Activated naive CD4-positive, alpha-beta T cell treated with anti-CD3 and anti-CD28 coated beads, Interleukin-2, amount 50 U/mL, for 16 hours (primary cell): ENCODE measurements around the gene NEUROG2.
"Not testable (repeated sequence)": the region's sequence is repeated elsewhere in the genome, so short reads cannot be mapped to it uniquely, and the experiment has no call there.

ENCODE experiments used
- DNase-seq: peaks from one replicate; pipeline ENCODE4 v3.0.0-alpha.2; 2020

Gene NEUROG2

DNA sequence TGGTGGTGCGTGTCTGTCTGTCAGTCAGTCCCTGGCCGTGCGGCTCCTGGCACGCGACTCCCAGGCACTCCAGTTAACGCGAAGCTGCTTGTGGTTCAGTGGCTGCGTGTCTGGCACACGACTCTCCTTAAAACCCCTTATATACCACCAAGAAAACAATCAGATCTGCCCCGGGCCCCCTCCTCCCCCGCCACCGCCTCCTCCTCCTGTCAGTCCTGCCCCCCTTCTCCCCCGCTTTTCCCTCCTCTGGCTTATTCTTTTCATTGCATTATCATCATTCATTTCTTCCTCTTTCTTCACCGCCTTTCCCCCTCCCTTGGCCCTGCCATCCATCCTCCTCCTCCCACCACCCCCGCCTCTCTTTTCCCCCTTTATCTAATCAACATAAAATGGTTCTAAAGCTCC lies at the start of gene NEUROG2:
Gene NEUROG2, minus strand, starts transcription at position 115 of the 405 bp plus-strand sequence. CDS start 705 bp downstream, outside the sequence.
- no peak for DNase-seq

DNA sequence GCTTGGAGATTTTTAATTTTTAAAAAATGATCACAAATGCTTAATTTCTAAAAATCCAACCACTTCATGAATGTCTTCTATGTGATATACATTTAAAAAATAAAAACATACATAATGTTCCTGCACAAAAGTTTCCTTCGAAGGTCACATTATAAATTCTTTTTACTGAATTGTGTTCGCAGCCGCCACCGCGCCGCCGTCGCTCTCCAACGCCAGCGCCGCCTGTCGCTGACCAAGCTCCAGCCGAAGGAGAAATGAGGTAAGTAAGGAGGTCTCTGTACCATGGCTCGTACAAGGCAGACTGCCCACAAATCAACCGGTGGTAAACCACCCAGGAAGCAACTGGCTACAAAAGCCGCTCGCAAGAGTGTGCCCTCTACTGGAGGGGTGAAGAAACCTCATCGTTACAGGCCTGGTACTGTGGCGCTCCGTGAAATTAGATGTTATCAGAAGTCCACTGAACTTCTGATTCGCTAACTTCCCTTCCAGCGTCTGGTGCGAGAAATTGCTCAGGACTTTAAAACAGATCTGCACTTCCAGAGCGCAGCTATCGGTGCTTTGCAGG lies 48.8 kb upstream of the NEUROG2 start:
- DNase-seq: no peak

DNA sequence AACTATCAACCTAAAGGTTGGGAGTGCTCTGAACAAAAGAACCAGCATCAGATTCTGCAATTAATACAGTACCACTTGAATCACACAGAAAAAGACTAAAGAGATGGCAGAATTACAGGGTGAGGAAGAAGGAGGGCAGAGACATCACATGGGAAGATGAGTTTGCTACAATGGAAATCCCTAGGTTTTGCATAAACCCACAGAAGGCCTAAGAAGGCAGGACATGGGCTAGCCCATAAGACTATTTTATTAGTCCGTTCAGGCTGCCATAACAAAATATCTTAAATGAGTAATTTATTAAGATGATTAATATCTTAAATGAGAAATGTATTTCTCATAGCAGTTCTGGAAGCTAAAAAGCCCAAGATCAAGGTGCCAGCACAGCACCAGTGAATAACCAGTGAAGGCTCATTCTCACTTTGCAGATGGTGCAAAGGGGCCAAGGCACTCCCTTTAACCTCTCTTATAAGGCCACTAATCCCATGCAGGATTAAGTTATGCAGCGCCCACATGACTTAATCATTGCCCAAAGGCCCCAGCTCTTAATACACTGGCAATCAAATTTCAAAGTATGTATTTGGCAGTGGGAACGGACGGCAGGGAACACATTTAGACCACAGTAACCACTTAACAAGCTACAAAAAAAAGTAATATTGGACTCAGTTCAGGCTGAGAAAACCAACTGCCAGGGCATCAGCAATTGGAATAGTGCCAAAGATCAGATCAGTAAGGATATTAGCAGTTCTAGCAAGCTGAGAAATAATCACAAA lies 47.6 kb upstream of the NEUROG2 start:
- no peak for DNase-seq

DNA sequence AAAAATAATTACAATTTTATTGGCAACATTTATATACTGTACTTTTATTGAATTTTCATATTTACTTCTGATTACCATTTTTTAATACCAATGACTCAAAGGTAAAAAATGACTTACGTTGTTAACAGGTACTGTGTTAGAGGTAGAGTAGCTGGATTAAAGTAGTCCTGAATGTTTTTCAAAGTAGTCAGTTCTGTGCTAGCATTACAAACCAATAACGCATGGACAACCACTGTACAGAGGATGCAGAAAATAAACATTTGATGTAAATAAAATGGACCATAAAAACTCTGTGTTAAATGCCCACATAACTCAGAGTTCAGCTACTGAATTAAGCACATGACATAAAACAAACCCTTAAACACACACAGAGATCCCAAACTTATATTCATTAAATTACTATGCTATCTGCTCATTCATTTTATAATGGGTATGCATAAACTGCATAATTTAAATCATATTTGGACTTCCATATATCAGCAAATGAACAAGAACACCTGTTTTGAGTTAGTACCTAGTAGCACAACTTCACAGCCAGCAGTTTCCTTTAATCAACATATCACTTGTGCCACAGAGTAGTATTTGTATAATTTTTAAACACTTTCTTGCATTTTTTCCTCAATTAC lies 46.4 kb upstream of the NEUROG2 start:
- DNase-seq: no peak

DNA sequence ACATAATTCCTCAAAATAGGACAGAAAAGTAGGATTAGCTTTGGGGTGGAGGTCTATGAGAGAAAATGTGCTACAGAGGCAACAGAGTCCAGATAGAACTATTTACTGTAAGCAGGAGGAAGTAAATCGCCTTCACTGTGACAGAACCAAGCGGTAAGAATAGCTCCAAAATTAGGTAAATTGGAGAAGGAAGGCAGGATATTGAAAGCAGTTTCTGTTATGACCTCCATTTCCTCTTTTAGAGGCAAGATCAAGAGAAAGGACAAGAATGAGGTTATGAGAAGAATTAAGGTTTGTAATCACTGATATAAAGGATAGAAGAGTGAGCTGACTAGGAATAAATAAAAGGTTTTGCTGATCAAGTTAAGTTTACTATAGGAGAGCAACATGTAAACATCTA lies 44.1 kb upstream of the NEUROG2 start:
- DNase-seq: no peak

DNA sequence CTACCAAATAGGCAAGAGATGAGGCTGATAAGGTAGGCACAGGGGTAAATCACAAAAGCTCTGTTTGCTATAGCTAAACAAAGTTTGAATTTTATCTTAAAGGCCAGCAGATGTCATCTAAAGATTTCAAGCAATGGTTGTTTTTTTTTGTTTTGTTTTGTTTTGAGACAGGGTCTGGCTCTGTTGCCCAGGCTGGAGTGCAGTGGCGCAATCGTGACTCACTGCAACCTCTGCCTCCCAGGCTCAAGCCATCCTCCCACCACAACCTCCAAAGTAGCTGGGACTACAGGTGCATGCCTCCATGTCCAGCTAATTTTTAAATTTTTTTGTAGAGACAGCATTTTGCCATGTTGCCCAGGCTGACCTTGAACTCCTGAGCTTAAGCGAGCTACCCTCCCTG lies 43.1 kb upstream of the NEUROG2 start:
- no peak for DNase-seq

DNA sequence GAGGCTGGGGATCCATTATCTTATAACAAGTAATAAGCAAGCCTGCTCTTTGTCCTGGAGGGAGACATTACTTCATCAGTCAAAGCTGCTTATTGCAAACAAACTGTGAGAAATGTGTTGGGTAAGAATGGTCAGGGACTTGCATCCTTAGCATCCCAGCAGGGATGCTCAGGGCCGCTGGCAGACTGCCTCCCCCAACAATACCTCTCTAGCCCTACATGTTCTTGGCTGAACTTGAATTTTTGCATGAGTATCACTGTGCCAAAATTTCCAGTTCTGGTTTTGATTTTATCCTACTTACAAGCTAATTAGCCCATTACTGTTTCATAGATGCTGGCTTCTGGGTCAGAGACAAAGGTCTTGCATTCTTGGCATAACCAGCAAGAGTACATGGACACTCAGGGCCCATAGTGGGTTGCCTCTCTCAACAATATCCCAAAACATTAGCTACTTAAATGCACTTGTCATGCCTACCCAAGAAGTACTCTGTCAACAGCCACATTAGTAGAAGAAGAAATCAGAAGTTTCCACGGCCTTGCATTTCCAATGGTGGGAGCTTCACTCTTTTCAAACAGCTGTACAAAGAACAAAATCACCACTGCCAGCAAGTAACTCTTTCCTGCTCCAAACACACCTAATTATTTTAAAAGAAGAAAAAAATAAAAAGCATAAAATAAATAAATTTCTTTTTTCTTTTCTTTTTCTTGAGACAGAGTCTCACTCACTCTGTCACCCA lies 41.9 kb upstream of the NEUROG2 start:
- DNase-seq: no peak

DNA sequence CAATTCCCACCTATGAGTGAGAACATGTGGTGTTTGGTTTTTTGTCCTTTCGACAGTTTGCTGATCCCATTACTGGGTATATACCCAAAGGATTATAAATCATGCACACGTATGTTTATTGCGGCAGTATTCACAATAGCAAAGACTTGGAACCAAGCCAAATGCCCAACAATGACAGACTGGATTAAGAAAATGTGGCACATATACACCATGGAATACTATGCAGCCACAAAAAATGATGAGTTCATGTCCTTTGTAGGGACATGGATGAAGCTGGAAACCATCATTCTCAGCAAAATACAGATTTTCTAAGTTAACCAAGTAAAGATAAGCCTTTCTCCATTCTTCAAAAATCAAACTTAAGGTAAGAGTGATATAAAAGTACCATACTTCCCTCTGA lies 38.3 kb upstream of the NEUROG2 start:
- not testable (repeated sequence) for DNase-seq

DNA sequence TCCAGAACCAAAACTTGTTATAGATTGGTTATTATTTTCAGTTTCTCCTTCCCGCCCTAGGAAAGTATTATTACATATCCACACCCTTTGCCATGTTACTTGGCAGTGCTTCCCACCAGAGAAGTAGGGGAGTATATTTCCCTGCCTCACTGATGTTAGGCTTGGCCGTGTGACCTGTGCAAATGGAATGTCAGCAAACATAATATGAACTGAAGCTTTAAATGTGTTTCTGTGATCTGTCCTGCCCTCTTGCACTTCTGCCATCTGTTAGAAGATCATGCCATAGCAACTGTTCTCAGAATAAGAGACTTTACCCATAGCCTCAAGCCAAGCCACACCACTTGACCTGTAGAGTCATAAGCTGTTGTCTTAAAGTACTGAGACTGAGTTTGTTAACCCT lies 36.7 kb upstream of the NEUROG2 start:
- no peak for DNase-seq

DNA sequence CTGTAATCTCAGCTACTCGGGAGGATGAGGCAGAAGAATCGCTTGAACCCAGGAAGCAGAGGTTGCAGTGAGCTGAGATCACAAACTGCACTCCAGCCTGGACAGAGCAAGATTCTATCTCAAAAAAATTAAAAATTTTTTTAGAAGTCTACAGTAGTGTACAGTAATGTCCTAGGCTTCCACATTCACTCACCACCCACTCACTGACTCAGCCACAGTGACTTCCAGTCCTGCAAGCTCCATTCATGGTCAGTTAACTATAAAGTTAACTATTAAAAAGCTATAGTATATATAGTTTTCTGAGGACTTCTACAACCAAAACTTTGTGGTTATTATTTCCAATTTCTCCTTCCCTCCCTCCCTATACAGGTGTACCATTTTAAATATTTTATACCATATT lies 34.7 kb upstream of the NEUROG2 start:
- no peak for DNase-seq

DNA sequence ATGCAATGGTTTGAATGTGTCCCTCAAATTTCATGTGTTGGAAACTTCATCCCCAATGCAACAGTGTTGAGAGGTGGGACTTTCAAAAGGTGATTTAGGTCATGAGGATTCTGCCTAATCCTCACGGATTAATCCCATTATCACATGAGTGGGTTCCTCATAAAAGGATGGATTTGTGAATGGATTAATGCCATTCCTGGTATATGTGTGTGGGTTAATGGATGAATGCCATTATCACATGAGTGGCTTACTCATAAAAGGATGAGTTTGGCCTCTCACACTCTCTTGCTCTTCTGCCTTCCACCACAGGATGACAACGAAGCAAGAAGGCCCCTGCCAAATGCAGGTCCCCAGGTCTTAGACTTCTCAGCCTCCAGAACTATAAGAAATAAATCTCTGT lies 30.5 kb upstream of the NEUROG2 start:
- no peak for DNase-seq

DNA sequence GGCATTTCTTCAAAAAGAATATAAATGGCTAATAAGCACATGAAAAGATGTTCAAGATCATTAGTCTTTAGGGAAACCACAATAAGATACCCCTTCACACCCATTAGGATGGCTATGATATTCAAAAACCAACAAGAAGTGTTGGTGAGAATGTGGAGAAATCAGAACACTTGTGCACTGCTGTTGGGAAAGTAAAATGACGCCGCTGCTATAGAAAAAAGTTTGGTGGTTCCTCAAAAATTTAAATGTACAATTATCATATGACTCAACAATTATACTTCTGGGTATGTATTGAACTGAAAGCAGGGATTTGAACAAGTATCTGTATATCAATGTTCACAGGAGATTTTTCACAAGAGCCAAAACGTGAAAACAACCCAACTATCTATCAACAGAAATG lies 29.4 kb upstream of the NEUROG2 start:
- DNase-seq: no peak

DNA sequence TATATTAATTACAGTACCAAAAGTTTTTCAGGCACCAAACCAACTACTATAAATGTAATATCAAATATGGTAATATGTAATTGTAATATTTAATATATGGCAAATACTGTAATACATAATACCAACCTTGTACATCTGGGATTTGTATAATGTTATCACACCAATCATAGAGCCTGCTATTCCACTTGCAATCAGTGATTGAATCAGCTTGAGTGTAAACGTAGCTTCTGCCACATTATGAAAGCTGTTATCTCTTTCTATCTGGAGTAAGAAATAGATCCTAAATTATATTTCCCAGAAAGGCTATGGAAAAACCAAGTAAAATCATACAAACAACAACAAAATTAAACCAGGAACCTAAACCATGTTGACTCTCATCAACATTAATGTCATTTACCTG lies 24.7 kb upstream of the NEUROG2 start:
- no peak for DNase-seq

DNA sequence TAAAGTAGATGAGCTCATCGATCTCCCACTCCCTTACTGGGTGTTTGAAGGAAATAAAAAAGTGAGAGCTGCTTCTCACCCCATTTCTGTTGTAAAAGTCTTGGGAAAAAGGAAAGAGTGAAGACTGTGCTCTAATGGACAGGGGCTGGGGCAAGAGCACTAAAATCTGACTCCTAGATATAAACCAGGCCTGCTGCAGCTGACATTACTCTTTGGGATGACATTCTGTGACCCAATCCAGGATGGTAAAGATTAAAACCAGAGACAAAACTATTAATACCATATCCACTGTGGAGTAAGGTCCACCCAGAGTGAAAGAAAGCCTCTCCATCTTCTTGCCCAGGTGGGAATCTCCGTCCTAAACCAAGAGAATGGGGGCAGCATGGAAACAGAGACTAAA lies 20.1 kb upstream of the NEUROG2 start:
- DNase-seq: no peak

DNA sequence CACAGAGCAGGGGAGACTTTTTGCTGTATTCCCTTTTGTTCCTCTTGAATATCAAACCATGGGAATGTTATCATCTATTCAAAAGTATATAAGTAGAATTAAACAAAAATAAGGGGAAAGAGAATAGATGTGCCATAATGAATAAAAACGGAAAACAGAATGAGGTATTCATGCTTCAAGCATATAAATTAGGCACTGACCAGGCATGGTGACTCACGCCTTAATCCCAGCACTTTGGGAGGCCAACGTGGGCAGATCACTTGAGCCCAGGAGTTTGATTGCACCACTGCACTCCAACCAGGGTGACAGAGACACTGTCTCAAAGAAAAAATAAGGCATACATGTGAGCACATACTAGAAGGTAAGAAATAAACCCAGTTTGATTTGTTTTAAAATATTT lies 16.3 kb upstream of the NEUROG2 start:
- no peak for DNase-seq

DNA sequence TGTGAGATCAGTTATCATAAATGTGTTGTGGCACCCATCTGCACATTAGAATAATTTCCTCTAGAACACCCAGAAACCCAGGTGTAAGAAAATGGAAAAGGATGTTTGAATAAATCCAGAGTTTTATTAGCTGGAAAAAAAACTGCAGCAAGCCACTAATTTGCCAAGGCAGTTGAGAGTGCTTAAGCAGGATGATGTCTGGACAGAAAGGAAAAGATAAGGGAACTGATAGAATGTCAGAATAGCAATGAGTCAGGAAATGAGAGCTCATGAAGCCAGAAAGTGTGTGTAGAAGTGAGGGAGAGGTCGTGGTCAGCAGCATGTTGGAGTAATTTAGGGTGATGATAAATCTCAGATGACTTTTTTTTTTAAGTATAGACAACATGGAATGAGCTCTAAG lies 15.2 kb upstream of the NEUROG2 start:
- DNase-seq: no peak

DNA sequence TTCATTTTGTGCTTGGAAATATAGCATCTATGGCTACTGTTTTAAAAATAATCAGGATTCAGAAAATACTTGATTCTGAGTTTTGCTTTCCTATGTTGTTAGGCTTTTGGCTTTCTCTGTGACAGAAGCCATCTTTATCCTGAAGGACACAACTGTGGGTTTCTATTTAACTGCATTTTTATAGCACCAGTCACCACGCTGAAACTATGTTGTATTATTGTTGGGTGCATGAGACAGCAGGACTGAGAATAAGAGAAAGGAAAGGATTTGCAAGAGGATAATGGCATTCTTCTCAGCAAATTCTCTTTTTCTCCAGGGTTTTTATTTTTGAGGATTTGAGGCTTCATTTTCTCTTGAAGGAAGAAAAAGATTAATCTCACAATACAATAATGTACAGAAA lies 10.1 kb upstream of the NEUROG2 start:
- no peak for DNase-seq

DNA sequence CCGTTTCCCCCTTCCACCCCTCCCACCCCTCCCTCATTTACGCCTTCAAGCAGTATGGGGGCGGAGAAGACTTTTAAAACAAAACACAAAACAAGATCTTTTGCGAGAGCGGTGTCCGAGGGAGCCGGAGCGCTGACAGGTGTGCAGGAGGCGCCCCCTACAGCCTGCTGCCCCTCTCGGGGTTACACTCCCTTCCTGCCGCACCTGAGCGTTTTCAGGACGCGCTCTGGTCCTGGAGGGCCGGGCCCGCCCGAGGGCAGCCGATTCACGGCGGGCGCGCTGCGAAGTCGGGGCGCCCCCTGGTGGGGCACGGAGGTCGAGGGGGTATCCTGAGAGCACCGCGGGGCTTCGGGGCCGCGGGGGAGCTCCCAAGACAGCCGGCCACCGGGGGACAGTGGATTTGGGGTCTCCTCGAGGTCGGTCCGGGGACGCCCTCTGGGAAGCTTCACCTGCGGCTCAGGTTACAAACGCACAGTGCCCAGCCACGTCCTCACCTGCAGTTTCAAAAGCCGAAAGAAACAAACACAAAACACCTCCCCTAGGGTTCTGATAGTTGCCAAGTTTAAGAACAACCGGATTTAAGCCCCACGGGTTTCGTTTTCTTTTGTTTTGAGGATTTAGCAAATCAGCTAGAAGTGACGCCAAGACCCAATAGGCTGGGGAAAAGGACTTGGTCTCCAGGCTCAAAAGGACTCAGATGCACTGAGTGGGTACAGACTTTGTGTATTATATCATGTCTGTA lies 8.0 kb upstream of the NEUROG2 start:
- peak; percentile 77 for DNase-seq

DNA sequence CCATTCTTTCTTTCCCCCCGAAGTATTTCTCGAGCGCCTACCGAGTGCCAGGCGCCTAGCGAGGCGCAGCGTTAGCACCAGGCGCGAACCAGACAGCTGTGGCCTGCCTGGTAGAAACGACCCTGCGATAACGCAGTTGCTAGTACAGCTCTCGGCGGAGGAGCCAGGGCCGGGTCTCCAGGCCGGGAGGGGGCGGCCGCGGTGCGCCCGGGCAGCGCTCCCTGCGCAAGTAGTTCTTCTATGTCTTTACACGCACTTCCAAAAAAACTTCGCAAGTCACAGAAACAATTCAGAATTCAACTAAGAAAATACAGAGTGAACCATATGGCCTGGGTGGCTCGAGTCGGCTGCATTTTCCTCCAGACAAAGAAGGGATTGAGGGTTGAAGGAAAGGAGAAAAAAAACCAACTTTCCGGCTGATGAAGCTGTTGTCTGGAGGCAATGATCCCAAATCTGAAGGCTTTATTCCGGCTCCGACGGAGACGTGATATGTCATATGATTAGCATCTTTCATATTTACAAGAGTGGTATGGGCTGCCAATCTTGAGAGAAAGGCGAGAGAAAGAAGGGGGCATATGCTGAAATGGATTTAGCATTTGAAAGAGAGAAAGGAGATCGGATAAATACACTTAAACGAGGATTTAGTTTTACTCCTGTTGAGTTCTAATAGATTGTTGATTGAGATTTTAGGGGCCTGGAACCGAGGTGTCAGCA lies 7.2 kb upstream of the NEUROG2 start:
- peak; percentile 48 for DNase-seq

DNA sequence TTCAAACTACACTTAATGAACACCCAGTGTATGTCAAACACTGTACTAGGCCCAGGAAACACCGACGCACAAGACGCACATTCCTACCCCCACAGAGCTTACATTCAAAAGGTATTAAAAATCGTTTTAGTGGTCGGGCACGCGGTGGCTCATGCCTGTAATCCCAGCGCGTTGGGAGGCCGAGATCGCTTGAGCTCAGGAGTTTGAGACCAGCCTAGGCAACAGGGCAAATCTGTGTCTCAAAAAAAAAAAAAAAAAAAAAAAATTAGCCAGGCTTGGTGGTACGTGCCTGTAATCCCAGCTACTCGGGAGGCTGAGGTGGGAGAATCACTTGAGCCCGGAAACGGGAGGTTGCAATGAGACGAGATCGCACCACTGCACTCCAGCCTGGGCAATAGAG lies 6.5 kb upstream of the NEUROG2 start:
- not testable (repeated sequence) for DNase-seq

DNA sequence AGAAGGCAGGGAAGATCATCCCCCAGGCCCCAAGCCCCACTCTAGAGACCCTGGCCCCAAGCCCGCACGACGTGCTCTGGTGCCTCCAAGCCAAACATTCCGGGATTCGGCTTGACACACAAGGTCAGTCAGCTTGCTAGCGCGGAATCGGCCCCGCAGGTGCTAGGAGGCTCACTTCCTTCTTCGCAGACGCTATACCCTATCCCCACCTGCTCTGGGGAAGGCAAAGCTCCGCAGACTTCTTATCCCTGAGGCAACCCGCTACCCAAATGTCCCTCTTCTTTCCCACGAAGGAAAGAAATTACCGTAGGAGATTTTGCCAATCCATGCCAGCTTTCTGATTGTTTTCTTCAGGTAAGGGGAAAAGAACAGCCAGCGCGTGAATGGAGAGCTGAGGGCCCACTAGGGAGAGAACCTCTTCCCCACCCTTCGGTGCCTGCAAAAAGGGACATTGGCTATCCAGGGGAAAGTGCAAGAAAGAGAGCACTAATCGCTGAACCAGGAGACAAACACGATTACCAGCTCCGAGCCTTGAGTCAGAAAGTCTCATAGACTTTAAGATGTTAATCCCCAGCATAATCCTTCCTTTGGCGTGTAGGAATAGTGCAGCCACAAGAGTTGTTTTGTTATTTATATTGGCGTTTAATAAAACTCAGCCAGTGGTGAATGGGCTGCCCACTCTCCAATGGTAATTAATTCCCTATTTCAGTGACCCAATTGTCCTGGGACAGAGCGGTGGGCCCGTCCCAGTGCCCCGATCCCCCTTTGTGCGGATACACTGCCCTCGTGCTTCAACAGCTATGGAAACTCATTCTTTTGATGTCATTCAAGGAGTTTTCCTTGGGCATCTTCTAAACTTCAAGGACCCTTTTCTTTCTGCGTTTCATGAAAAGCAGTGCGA lies 5.4 kb upstream of the NEUROG2 start:
- no peak for DNase-seq
